HepG2 (cell line): Measurements from ENCODE around the gene CBFA2T2. TPM values are rescaled to one million over a fixed set of nuclear protein-coding genes. Genes with fewer than 3 reads are reported as not detected.
A peak's percentile ranks its signal among the peaks of the same experiment; 100 is the strongest.

Source experiments
- CEBPB ChIP-seq: IDR thresholded peaks from 2 replicates; pipeline ENCODE4 v1.6.1; 2011; ENCODE audit warnings: low read depth, low read length, improper control_type of control experiment, borderline replicate concordance
- GPN1 ChIP-seq: sonication (generic); formaldehyde crosslinking; IDR thresholded peaks from 2 replicates; pipeline ENCODE4 v1.5.1; 2020; ENCODE audit warnings: missing genetic modification reagents, borderline replicate concordance
- HMG20B ChIP-seq: conservative IDR thresholded peaks from 2 replicates; pipeline ENCODE4 v1.6.1; 2016; ENCODE audit warnings: missing genetic modification reagents, missing compliant biosample characterization
- KDM4B ChIP-seq: sonication (generic); formaldehyde crosslinking; IDR thresholded peaks from 2 replicates; pipeline ENCODE4 v1.4.0; 2020; ENCODE audit warnings: missing genetic modification reagents
- MEF2D ChIP-seq: sonication (generic); formaldehyde crosslinking; IDR thresholded peaks from 2 replicates; pipeline ENCODE4 v1.5.1; 2020; ENCODE audit warnings: mild to moderate bottlenecking, missing genetic modification reagents
- NFIB ChIP-seq: sonication (generic); formaldehyde crosslinking; IDR thresholded peaks from 2 replicates; pipeline ENCODE4 v1.9.0; 2021; ENCODE audit warnings: missing genetic modification reagents, mild to moderate bottlenecking, borderline replicate concordance
- ZHX2 ChIP-seq, 2 experiments: sonication (generic) in 1 of 2; formaldehyde crosslinking in 1 of 2; IDR thresholded peaks; 2 replicates each; pipeline versions ENCODE4 v1.6.1 to v1.9.0; 2014 to 2022; ENCODE audit warnings: antibody characterized with exemption in 1 of 2, borderline replicate concordance in 1 of 2, inconsistent platforms in 1 of 2, low read depth in 1 of 2, missing genetic modification reagents in 1 of 2
- ZNF431 ChIP-seq: sonication (generic); formaldehyde crosslinking; IDR thresholded peaks from 2 replicates; pipeline ENCODE4 v1.9.0; 2022; ENCODE audit warnings: missing genetic modification reagents, low read depth, mild to moderate bottlenecking, borderline replicate concordance
- ZNF503 ChIP-seq: sonication (generic); formaldehyde crosslinking; IDR thresholded peaks from 2 replicates; pipeline ENCODE4 v1.4.0; 2020; ENCODE audit warnings: missing genetic modification reagents
- ZNF569 ChIP-seq: sonication (generic); formaldehyde crosslinking; IDR thresholded peaks from 2 replicates; pipeline ENCODE4 v1.5.0; 2020; ENCODE audit warnings: mild to moderate bottlenecking, missing genetic modification reagents, moderate library complexity, borderline replicate concordance
- ZNF619 ChIP-seq: sonication (generic); formaldehyde crosslinking; IDR thresholded peaks from 2 replicates; pipeline ENCODE4 v1.4.0; 2020; ENCODE audit warnings: mild to moderate bottlenecking, missing genetic modification reagents
- ZNF839 ChIP-seq: sonication (generic); formaldehyde crosslinking; IDR thresholded peaks from 2 replicates; pipeline ENCODE4 v1.4.0; 2020; ENCODE audit warnings: missing genetic modification reagents, mild to moderate bottlenecking, borderline replicate concordance
- polyA plus RNA-seq, 8 experiments: library from polyadenylated mRNA; depleted of rRNA in 3 of 8; stranded (reverse) in 7 of 8; unstranded in 1 of 8; fragments of >200 nt; fragmentation: Illumina TruSeq in 4 of 8; extraction: Trizol in 4 of 8; gene quantifications; 2 replicates each; pipeline versions ENCODE4 v1.2.1 to v1.2.3, GENCODE V29; 2011 to 2016; ENCODE audit warnings: low read depth in 4 of 8, missing spikeins in 1 of 8, mixed read lengths in 1 of 8; ENCODE audit not compliant: insufficient read depth in 1 of 8
- total RNA-seq, 5 experiments: library from RNA; depleted of rRNA; stranded (reverse); fragments of >200 nt; fragmentation: Illumina TruSeq; extraction: Trizol; gene quantifications; 2 replicates each; pipeline ENCODE4 v1.2.3, GENCODE V29; 2016; ENCODE audit warnings: low read depth in 1 of 5
- TF ChIP-seq, protein P1 (sequence below): sonication (generic); formaldehyde crosslinking; IDR thresholded peaks from 2 replicates; pipeline ENCODE4 v1.4.0; 2020; ENCODE audit warnings: missing genetic modification reagents; ENCODE audit errors: not compliant biosample characterization
- TF ChIP-seq, protein P2 (sequence below): sonication (generic); formaldehyde crosslinking; IDR thresholded peaks from 2 replicates; pipeline ENCODE4 v1.5.1; 2020; ENCODE audit warnings: mild to moderate bottlenecking, missing genetic modification reagents

Gene CBFA2T2
- total and polyA plus RNA-seq, 2 of the 13 experiments (the other 11 are each of a cell fraction or from before 2014, with no cell fraction given) = 6.3 to 21.2 TPM

DNA sequence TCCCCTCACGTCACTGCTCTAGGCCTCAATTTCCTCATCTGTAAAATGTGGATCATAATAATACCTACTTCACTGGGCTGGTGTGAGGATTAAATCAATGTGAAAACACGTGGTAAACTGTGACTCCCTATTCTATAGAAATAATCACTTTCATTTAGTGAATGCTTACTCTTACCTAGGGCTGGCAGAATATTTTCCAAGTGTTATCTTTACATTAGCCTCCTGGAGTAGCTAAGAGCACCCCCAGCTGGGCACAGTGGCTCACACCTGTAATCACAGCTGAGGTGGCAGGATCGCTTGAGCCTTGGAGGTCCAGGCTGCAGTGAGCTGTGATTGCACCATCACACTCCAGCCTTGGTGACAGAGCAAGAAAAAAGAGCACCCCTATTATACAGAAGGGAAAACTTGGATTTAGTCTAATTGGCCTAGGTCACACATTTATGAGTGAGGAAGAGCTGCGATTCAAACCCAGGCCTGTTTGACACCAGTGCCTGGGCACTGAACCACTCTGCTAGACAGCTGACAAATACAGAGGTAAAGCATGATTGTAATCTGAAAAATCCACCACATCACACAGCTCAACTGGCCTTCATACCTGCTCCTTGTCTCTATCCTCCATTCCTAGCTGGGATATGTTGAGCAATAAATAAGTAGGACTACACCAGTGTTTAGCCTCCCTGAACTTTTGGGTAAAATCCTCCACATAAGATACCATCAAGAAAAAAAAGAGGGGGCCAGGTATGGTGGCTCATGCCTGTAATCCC is 44.9 kb upstream of the CBFA2T2 start (continued):
- TF ChIP-seq, protein P1, sequence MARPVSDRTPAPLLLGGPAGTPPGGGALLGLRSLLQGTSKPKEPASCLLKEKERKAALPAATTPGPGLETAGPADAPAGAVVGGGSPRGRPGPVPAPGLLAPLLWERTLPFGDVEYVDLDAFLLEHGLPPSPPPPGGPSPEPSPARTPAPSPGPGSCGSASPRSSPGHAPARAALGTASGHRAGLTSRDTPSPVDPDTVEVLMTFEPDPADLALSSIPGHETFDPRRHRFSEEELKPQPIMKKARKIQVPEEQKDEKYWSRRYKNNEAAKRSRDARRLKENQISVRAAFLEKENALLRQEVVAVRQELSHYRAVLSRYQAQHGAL (CRISPR knock-in tag) = no peak
- TF ChIP-seq KDM4B (CRISPR knock-in tag) (no peak), ZNF503 (CRISPR knock-in tag) (no peak), ZNF431 (CRISPR knock-in tag) (no peak), NFIB (CRISPR knock-in tag) (no peak), CEBPB (peak; percentile 89), HMG20B (no peak), ZNF839 (CRISPR knock-in tag) (no peak), ZNF569 (CRISPR knock-in tag) (no peak), ZHX2 (IDR thresholded peaks at IDR 0.05; ENCODE audit: low read depth) (no peak), ZHX2 (CRISPR knock-in tag; IDR thresholded peaks at IDR 0.05; ENCODE audit: borderline replicate concordance) (no peak), MEF2D (CRISPR knock-in tag) (no peak), GPN1 (no peak), ZNF619 (CRISPR knock-in tag) (no peak)
- TF ChIP-seq, protein P2, sequence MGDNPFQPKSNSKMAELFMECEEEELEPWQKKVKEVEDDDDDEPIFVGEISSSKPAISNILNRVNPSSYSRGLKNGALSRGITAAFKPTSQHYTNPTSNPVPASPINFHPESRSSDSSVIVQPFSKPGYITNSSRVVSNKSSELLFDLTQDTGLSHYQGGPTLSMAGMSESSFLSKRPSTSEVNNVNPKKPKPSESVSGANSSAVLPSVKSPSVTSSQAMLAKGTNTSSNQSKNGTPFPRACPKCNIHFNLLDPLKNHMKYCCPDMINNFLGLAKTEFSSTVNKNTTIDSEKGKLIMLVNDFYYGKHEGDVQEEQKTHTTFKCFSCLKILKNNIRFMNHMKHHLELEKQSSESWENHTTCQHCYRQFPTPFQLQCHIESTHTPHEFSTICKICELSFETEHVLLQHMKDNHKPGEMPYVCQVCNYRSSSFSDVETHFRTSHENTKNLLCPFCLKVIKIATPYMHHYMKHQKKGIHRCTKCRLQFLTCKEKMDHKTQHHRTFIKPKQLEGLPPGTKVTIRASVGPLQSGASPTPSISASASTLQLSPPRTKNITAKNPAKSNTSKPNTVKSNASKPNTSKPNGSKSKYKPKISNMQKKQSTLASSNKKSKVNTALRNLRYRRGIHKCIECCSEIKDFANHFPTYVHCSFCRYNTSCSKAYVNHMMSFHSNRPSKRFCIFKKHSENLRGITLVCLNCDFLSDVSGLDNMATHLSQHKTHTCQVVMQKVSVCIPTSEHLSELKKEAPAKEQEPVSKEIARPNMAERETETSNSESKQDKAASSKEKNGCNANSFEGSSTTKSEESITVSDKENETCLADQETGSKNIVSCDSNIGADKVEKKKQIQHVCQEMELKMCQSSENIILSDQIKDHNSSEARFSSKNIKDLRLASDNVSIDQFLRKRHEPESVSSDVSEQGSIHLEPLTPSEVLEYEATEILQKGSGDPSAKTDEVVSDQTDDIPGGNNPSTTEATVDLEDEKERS (CRISPR knock-in tag) = no peak
